NT2/D1 (cell line): Measurements from ENCODE around the gene MIXL1.

Source experiments
- YY1 ChIP-seq: IDR thresholded peaks from 2 replicates; pipeline ENCODE4 v1.6.1; 2011; ENCODE audit not compliant: insufficient read length, insufficient read depth
- ZNF274 ChIP-seq: IDR thresholded peaks from 2 replicates; pipeline ENCODE4 v1.6.1; 2011; ENCODE audit warnings: mild to moderate bottlenecking, low read depth, low read length

GRCh38 chr1:226248796-226249195 lies 25.3 kb downstream of the MIXL1 start:
- TF ChIP-seq YY1 (no peak), ZNF274 (no peak)
